Skeletal muscle satellite cell (primary cell): ENCODE data around the gene PLCH2. TPM values are rescaled to one million over a fixed set of nuclear protein-coding genes. Genes with fewer than 3 reads are reported as not detected.

Experiments used
- H3K27me3 ChIP-seq: 2 replicates; pipeline ENCODE4 v1.7.0; 2013; ENCODE audit warnings: low read length; ENCODE audit not compliant: control insufficient read depth, insufficient read depth
- H3K36me3 ChIP-seq: 2 replicates; pipeline ENCODE4 v1.7.0; 2013; ENCODE audit warnings: mild to moderate bottlenecking, control low read depth, low read length; ENCODE audit not compliant: insufficient read depth
- H3K4me1 ChIP-seq: 2 replicates; pipeline ENCODE4 v1.7.0; 2013; ENCODE audit warnings: low read length; ENCODE audit not compliant: control insufficient read depth, insufficient read depth
- H3K4me2 ChIP-seq: 2 replicates; pipeline ENCODE4 v1.7.0; 2013; ENCODE audit warnings: mild to moderate bottlenecking, low read length
- H3K4me3 ChIP-seq: 2 replicates; pipeline ENCODE4 v1.7.0; 2013; ENCODE audit warnings: low read length
- H3K9ac ChIP-seq: 2 replicates; pipeline ENCODE4 v1.7.0; 2013; ENCODE audit warnings: mild to moderate bottlenecking, low read depth, low read length, moderate library complexity
- H3K9me3 ChIP-seq: replicated peaks from 2 replicates; pipeline ENCODE4 v1.7.0; 2013; ENCODE audit warnings: mild to moderate bottlenecking, control low read depth, low read length
- total RNA-seq: library from RNA; depleted of rRNA; stranded (reverse); fragments of >200 nt; gene quantifications from 2 replicates; pipeline ENCODE4 v1.2.3, GENCODE V29; 2012; rRNA removed

Gene PLCH2
- under 0.01 and 0.22 TPM in 2 replicates for total RNA-seq

GRCh38 chr1:2476061-2476999 lies at the start of gene PLCH2:
Gene PLCH2 (plus strand): TSS chr1:2476289. CDS start chr1:2476589, 300 bp downstream.
- Histone ChIP-seq H3K4me1 (peaks cover 20% of the 10 kb centered on the region), H3K27me3 (no peaks in the 10 kb centered on the region)

GRCh38 chr1:2426540-2426939 lies 49.5 kb upstream of the PLCH2 start:
- H3K9me3 ChIP-seq, result peaks cover 8% of the 10 kb centered on the region
- no peaks in the 10 kb centered on the region for H3K4me1 ChIP-seq
- H3K36me3 ChIP-seq, result no peaks in the 10 kb centered on the region
- H3K4me3 ChIP-seq, result no peak overlapping the region
- H3K9ac ChIP-seq, result no peak overlapping the region
- H3K4me2 ChIP-seq, result no peak overlapping the region
- H3K27me3 ChIP-seq, result peaks cover 14% of the 10 kb centered on the region

More at GRCh38 chr1:2476061-2476999, at the start of gene PLCH2:
- Histone ChIP-seq H3K9me3 (no peaks in the 10 kb centered on the region), H3K9ac (no peak within 1 kb of the TSS), H3K36me3 (no peaks in the 10 kb centered on the region), H3K4me2 (peak within 1 kb of the TSS; percentile 61), H3K4me3 (no peak within 1 kb of the TSS)

GRCh38 chr1:2427051-2427450 lies 49.0 kb upstream of the PLCH2 start:
- H3K4me3 ChIP-seq, result no peak overlapping the region
- H3K9ac ChIP-seq, result no peak overlapping the region
- H3K4me2 ChIP-seq, result no peak overlapping the region
- H3K27me3 ChIP-seq, result peaks cover 19% of the 10 kb centered on the region
- no peaks in the 10 kb centered on the region for H3K4me1 ChIP-seq
- H3K36me3 ChIP-seq, result no peaks in the 10 kb centered on the region
- H3K9me3 ChIP-seq, result peaks cover 8% of the 10 kb centered on the region

GRCh38 chr1:2427976-2428375 lies 48.1 kb upstream of the PLCH2 start:
- no peaks in the 10 kb centered on the region for H3K4me1 ChIP-seq
- no peaks in the 10 kb centered on the region for H3K36me3 ChIP-seq
- H3K27me3 ChIP-seq, result peaks cover 24% of the 10 kb centered on the region
- H3K9ac ChIP-seq, result no peak overlapping the region
- no peak overlapping the region for H3K4me2 ChIP-seq
- H3K4me3 ChIP-seq, result no peak overlapping the region
- peaks cover 8% of the 10 kb centered on the region for H3K9me3 ChIP-seq

GRCh38 chr1:2428490-2428889 lies 47.6 kb upstream of the PLCH2 start:
- Histone ChIP-seq H3K36me3 (no peaks in the 10 kb centered on the region), H3K9ac (no peak overlapping the region), H3K9me3 (peaks cover 4% of the 10 kb centered on the region), H3K27me3 (peaks cover 30% of the 10 kb centered on the region), H3K4me1 (no peaks in the 10 kb centered on the region), H3K4me3 (no peak overlapping the region), H3K4me2 (no peak overlapping the region)

- no peak overlapping the region for H3K4me2 ChIP-seq
- H3K4me1 ChIP-seq, result no peaks in the 10 kb centered on the region
- no peaks in the 10 kb centered on the region for H3K36me3 ChIP-seq
- H3K9ac ChIP-seq, result no peak overlapping the region
- no peak overlapping the region for H3K4me3 ChIP-seq
- peaks cover 44% of the 10 kb centered on the region for H3K27me3 ChIP-seq
- H3K9me3 ChIP-seq, result peaks cover 4% of the 10 kb centered on the region
Observed at GRCh38 chr1:2429780-2430591, 46.1 kb upstream of the PLCH2 start.

- Histone ChIP-seq H3K36me3 (no peaks in the 10 kb centered on the region), H3K9ac (no peak overlapping the region), H3K4me2 (no peak overlapping the region), H3K9me3 (peaks cover 4% of the 10 kb centered on the region), H3K4me1 (no peaks in the 10 kb centered on the region), H3K27me3 (peaks cover 45% of the 10 kb centered on the region), H3K4me3 (no peak overlapping the region)
Observed at GRCh38 chr1:2430592-2430973, 45.5 kb upstream of the PLCH2 start.

- no peak overlapping the region for H3K9ac ChIP-seq
- no peaks in the 10 kb centered on the region for H3K4me1 ChIP-seq
- H3K9me3 ChIP-seq, result peaks cover 4% of the 10 kb centered on the region
- no peak overlapping the region for H3K4me2 ChIP-seq
- H3K27me3 ChIP-seq, result peaks cover 40% of the 10 kb centered on the region
- no peaks in the 10 kb centered on the region for H3K36me3 ChIP-seq
- H3K4me3 ChIP-seq, result no peak overlapping the region
Observed at GRCh38 chr1:2431103-2431502, 45.0 kb upstream of the PLCH2 start.

- no peak overlapping the region for H3K9ac ChIP-seq
- peaks cover 4% of the 10 kb centered on the region for H3K9me3 ChIP-seq
- peaks cover 39% of the 10 kb centered on the region for H3K27me3 ChIP-seq
- H3K36me3 ChIP-seq, result no peaks in the 10 kb centered on the region
- no peak overlapping the region for H3K4me2 ChIP-seq
- no peak overlapping the region for H3K4me3 ChIP-seq
- no peaks in the 10 kb centered on the region for H3K4me1 ChIP-seq
Observed at GRCh38 chr1:2431518-2431917, 44.6 kb upstream of the PLCH2 start.

GRCh38 chr1:2432441-2432844 lies 43.6 kb upstream of the PLCH2 start:
- H3K9me3 ChIP-seq, result peaks cover 4% of the 10 kb centered on the region
- no peak overlapping the region for H3K4me3 ChIP-seq
- no peaks in the 10 kb centered on the region for H3K4me1 ChIP-seq
- no peak overlapping the region for H3K4me2 ChIP-seq
- peaks cover 41% of the 10 kb centered on the region for H3K27me3 ChIP-seq
- no peaks in the 10 kb centered on the region for H3K36me3 ChIP-seq
- H3K9ac ChIP-seq, result no peak overlapping the region

- Histone ChIP-seq H3K36me3 (no peaks in the 10 kb centered on the region), H3K27me3 (peaks cover 47% of the 10 kb centered on the region), H3K9me3 (peaks cover 4% of the 10 kb centered on the region), H3K4me1 (no peaks in the 10 kb centered on the region), H3K4me2 (no peak overlapping the region), H3K4me3 (no peak overlapping the region), H3K9ac (no peak overlapping the region)
Observed at GRCh38 chr1:2433196-2433595, 42.9 kb upstream of the PLCH2 start.
